Endometrial microvascular endothelial cells (primary cell): ENCODE results near the gene NUDT7. TPM values are rescaled to one million over a fixed set of nuclear protein-coding genes. Genes with fewer than 3 reads are reported as not detected.

Experiments used
- in situ Hi-C: cut with HindIII; loops from 2 replicates; pipeline ENCODE4 v1.10.0; 2017; ENCODE audit warnings: low sequenced_read_pairs, low pct_unique_long_range_greater_than_20kb; ENCODE audit errors: inconsistent ontology term
- total RNA-seq: library from RNA; depleted of rRNA; stranded (reverse); fragments of >200 nt; gene quantifications from one replicate; pipeline ENCODE4 v1.2.3, GENCODE V29; 2015; ENCODE audit errors: inconsistent ontology term

Gene NUDT7
- total RNA-seq, 1 donor from 2014 or later = 5.5 TPM

GRCh38 chr16:77721752-77722308 is 484 bp upstream of the NUDT7 start:
- in situ Hi-C loops = no loop called here

- in situ Hi-C loops = no loop called here
These were observed 797 bp downstream of the NUDT7 start for GRCh38 chr16:77723108-77723514.

GRCh38 chr16:77724174-77724573 is 1.9 kb downstream of the NUDT7 start:
- in situ Hi-C loops = no loop called here

GRCh38 chr16:77729951-77730350 is 7.6 kb downstream of the NUDT7 start:
- in situ Hi-C loops = no loop called here

- in situ Hi-C loops = no loop called here
These were observed 10.1 kb downstream of the NUDT7 start for GRCh38 chr16:77732241-77732946.

- in situ Hi-C loops = no loop called here
These were observed 14.6 kb downstream of the NUDT7 start for GRCh38 chr16:77736879-77737278.

GRCh38 chr16:77738706-77739558 is 16.6 kb downstream of the NUDT7 start:
- in situ Hi-C loops = no loop called here

GRCh38 chr16:77739559-77739892 is 17.2 kb downstream of the NUDT7 start:
- in situ Hi-C loops = no loop called here

- in situ Hi-C loops = no loop called here
These were observed 21.8 kb downstream of the NUDT7 start for GRCh38 chr16:77744141-77744540.

GRCh38 chr16:77745972-77746371 is 23.7 kb downstream of the NUDT7 start:
- in situ Hi-C loops = no loop called here

- in situ Hi-C loops = no loop called here
These were observed 26.2 kb downstream of the NUDT7 start for GRCh38 chr16:77748421-77749005.

GRCh38 chr16:77749415-77749814 is 27.1 kb downstream of the NUDT7 start:
- in situ Hi-C loops = no loop called here

GRCh38 chr16:77758046-77758445 is 35.7 kb downstream of the NUDT7 start:
- in situ Hi-C loops = no loop called here

GRCh38 chr16:77758508-77758907 is 36.2 kb downstream of the NUDT7 start:
- in situ Hi-C loops = no loop called here

- in situ Hi-C loops = no loop called here
These were observed 36.9 kb downstream of the NUDT7 start for GRCh38 chr16:77759201-77759600.

- in situ Hi-C loops = no loop called here
These were observed 37.5 kb downstream of the NUDT7 start for GRCh38 chr16:77759821-77760220.

- in situ Hi-C loops = no loop called here
These were observed 38.5 kb downstream of the NUDT7 start for GRCh38 chr16:77760800-77761199.

- in situ Hi-C loops = no loop called here
These were observed 38.9 kb downstream of the NUDT7 start for GRCh38 chr16:77761204-77761603.

- in situ Hi-C loops = no loop called here
These were observed 39.9 kb downstream of the NUDT7 start for GRCh38 chr16:77762262-77762661.

GRCh38 chr16:77763994-77764393 is 41.7 kb downstream of the NUDT7 start:
- in situ Hi-C loops = no loop called here
